MCF 10A (cell line): ENCODE data around the gene FKBP5. TPM values are rescaled to one million over a fixed set of nuclear protein-coding genes. Genes with fewer than 3 reads are reported as not detected.
A peak's percentile ranks its signal among the peaks of the same experiment; 100 is the strongest.

Experiments
- BruUV-seq: library from RNA; stranded (reverse); fragments of 400-500 nt; replicated peaks from 2 replicates; lab custom pipeline; 2021; lab: Mats Ljungman, UMichigan
- CTCF ChIA-PET: fragments of 300-600 bp; sonication (Branson Sonifier 250); formaldehyde crosslinking; extraction: SDS; loops from one replicate; lab custom pipeline; 2021; ENCODE audit warnings: antibody characterized with exemption, inconsistent platforms; lab: Yijun Ruan, JAX
- POLR2A ChIA-PET: fragments of 300-600, 350-650 bp; sonication (Branson Sonifier 250); formaldehyde crosslinking; extraction: SDS; loops from one replicate; lab custom pipeline; 2020; ENCODE audit warnings: antibody characterized with exemption, inconsistent platforms; lab: Yijun Ruan, JAX
- DNase-seq: peaks from one replicate; pipeline ENCODE4 v3.0.0-alpha.2; 2018; ENCODE audit not compliant: unreplicated experiment
- H3K27ac Mint-ChIP-seq: one replicate; pipeline ENCODE4 v1.8.0; 2022; ENCODE audit warnings: mild to moderate bottlenecking, low read depth, mixed read lengths; ENCODE audit not compliant: unreplicated experiment
- H3K27me3 Mint-ChIP-seq: one replicate; pipeline ENCODE4 v1.8.0; 2022; ENCODE audit warnings: mixed read lengths; ENCODE audit not compliant: insufficient read depth, unreplicated experiment
- H3K36me3 Mint-ChIP-seq: one replicate; pipeline ENCODE4 v1.8.0; 2022; ENCODE audit warnings: mild to moderate bottlenecking, moderate library complexity, mixed read lengths; ENCODE audit not compliant: insufficient read depth, unreplicated experiment
- H3K4me1 Mint-ChIP-seq: one replicate; pipeline ENCODE4 v1.8.0; 2022; ENCODE audit warnings: mixed read lengths; ENCODE audit not compliant: insufficient read depth, unreplicated experiment
- H3K4me3 Mint-ChIP-seq: one replicate; pipeline ENCODE4 v1.8.0; 2022; ENCODE audit warnings: mild to moderate bottlenecking, moderate library complexity, mixed read lengths; ENCODE audit not compliant: unreplicated experiment
- H3K9me3 Mint-ChIP-seq: one replicate; pipeline ENCODE4 v1.8.0; 2022; ENCODE audit warnings: mixed read lengths; ENCODE audit not compliant: unreplicated experiment
- CTCF ChIP-seq: fragments of 200-600 bp; IDR thresholded peaks from one replicate; pipeline ENCODE4 v1.8.0; 2022; ENCODE audit warnings: antibody characterized with exemption, mild to moderate bottlenecking; ENCODE audit not compliant: unreplicated experiment
- intact Hi-C: fragments of 100-400 bp; cut with micrococcal nuclease; formaldehyde crosslinking; loops from 2 replicates; pipeline ENCODE4 v1.14.1; 2022
- total RNA-seq: library from RNA; stranded (reverse); gene quantifications from 2 replicates; pipeline ENCODE4 v1.2.3, GENCODE V29; 2022

The FKBP5 gene
- total RNA-seq, 1 experiment from 2014 or later, result 387 TPM

- Mint-ChIP-seq H3K9me3 (no peaks in the 10 kb centered on the region), H3K27me3 (no peaks in the 10 kb centered on the region), H3K4me3 (no peak overlapping the region), H3K27ac (no peak overlapping the region), H3K36me3 (peaks cover 18% of the 10 kb centered on the region), H3K4me1 (peaks cover 10% of the 10 kb centered on the region)
- TF ChIP-seq CTCF, result no peak
- intact Hi-C loops, result no loop called here
- no TSS peak for BruUV-seq
- POLR2A ChIA-PET, result interaction anchor here (0.7 to 4.5 kb wide), 20 partner anchors 8 to 73 kb away, joined by 3 to 60 read pairs (median 8); partner anchors contain the start of gene ARMC12
- CTCF ChIA-PET, result interaction anchor here (0.5 to 2.5 kb wide), 10 partner anchors 10 to 72 kb away, joined by 3 to 12 read pairs (median 5); no protein-coding TSS in a partner anchor
- peak; percentile 29 for DNase-seq
Observed at GRCh38 chr6:35663447-35664235, 25.1 kb downstream of the FKBP5 start.

- H3K4me3 Mint-ChIP-seq, result no peak overlapping the region
- POLR2A ChIA-PET, result interaction anchor here (0.7 to 4.5 kb wide), 16 partner anchors 8 to 74 kb away, joined by 3 to 60 read pairs (median 12); partner anchors contain the start of gene ARMC12
- H3K27ac Mint-ChIP-seq, result no peak overlapping the region
- no TSS peak for BruUV-seq
- H3K27me3 Mint-ChIP-seq, result no peaks in the 10 kb centered on the region
- DNase-seq, result no peak
- TF ChIP-seq CTCF, result no peak
- CTCF ChIA-PET, result interaction anchor here (0.6 to 2.5 kb wide), 9 partner anchors 9 to 75 kb away, joined by 3 to 12 read pairs (median 4); no protein-coding TSS in a partner anchor
- intact Hi-C loops, result no loop called here
- no peaks in the 10 kb centered on the region for H3K9me3 Mint-ChIP-seq
- peaks cover 6% of the 10 kb centered on the region for H3K4me1 Mint-ChIP-seq
- peaks cover 25% of the 10 kb centered on the region for H3K36me3 Mint-ChIP-seq
Observed at GRCh38 chr6:35662999-35663398, 25.7 kb downstream of the FKBP5 start.

GRCh38 chr6:35654883-35655282 is 33.8 kb downstream of the FKBP5 start:
- ChIA-PET POLR2A (interaction anchor here (0.7 to 4.4 kb wide), 13 partner anchors 8 to 81 kb away, joined by 3 to 24 read pairs (median 3); no protein-coding TSS in a partner anchor), CTCF (interaction anchor here (1.8 to 2.9 kb wide), 2 partner anchors 8 to 82 kb away, joined by 7 read pairs; partner anchors contain the start of gene ARMC12)
- no TSS peak for BruUV-seq
- Mint-ChIP-seq H3K27me3 (no peaks in the 10 kb centered on the region), H3K36me3 (peaks cover 92% of the 10 kb centered on the region), H3K27ac (no peak overlapping the region), H3K4me3 (no peak overlapping the region), H3K4me1 (peaks cover 16% of the 10 kb centered on the region), H3K9me3 (no peaks in the 10 kb centered on the region)
- intact Hi-C loops, result no loop called here
- no peak for DNase-seq
- TF ChIP-seq CTCF, result no peak

- Mint-ChIP-seq H3K27ac (no peak overlapping the region), H3K4me3 (no peak overlapping the region), H3K4me1 (peaks cover 28% of the 10 kb centered on the region), H3K9me3 (no peaks in the 10 kb centered on the region), H3K27me3 (no peaks in the 10 kb centered on the region), H3K36me3 (peaks cover 97% of the 10 kb centered on the region)
- intact Hi-C loops, result no loop called here
- ChIA-PET CTCF (no interaction called here), POLR2A (interaction anchor here (4.9 to 6.7 kb wide), 2 partner anchors 12 to 76 kb away, joined by 28 to 37 read pairs; no protein-coding TSS in a partner anchor)
- TF ChIP-seq CTCF, result no peak
- BruUV-seq, result no TSS peak
- DNase-seq, result no peak
Observed at GRCh38 chr6:35651244-35651643, 37.5 kb downstream of the FKBP5 start.
